Activated CD8-positive, alpha-beta memory T cell treated with anti-CD3 and anti-CD28 coated beads, Interleukin-2, amount 10 ng/mL, durations not matched to agents 7 days and 5 days (primary cell): ENCODE data around the gene DCAF6. TPM values are rescaled to one million over a fixed set of nuclear protein-coding genes. Genes with fewer than 3 reads are reported as not detected.

ENCODE experiments used
- ATAC-seq: fragments of 150-1000 bp; cut with Tn5 transposase; one replicate; pipeline ENCODE4 v1.10.0; 2021; ENCODE audit warnings: moderate library complexity
- CTCF ChIA-PET: fragments of 350-600 bp; sonication (Branson Sonifier 250); formaldehyde crosslinking; loops from one replicate; lab custom pipeline; 2021; ENCODE audit warnings: antibody characterized with exemption; lab: Charles Lee
- DNase-seq: peaks from one replicate; pipeline ENCODE4 v3.0.0-alpha.2; 2020
- H3K27ac Mint-ChIP-seq: one replicate; pipeline ENCODE4 v1.8.0; 2021; ENCODE audit warnings: mild to moderate bottlenecking, mixed read lengths
- H3K27me3 Mint-ChIP-seq: one replicate; pipeline ENCODE4 v1.8.0; 2021; ENCODE audit warnings: mixed read lengths
- H3K36me3 Mint-ChIP-seq: one replicate; pipeline ENCODE4 v1.8.0; 2021; ENCODE audit warnings: mild to moderate bottlenecking, mixed read lengths
- H3K4me1 Mint-ChIP-seq: one replicate; pipeline ENCODE4 v1.8.0; 2021; ENCODE audit warnings: mixed read lengths
- H3K4me3 Mint-ChIP-seq: one replicate; pipeline ENCODE4 v1.8.0; 2021; ENCODE audit warnings: mild to moderate bottlenecking, moderate library complexity, mixed read lengths
- H3K9me3 Mint-ChIP-seq: one replicate; pipeline ENCODE4 v1.8.0; 2022; ENCODE audit warnings: low read depth, mixed read lengths
- total RNA-seq, 2 experiments: library from RNA; stranded (reverse); gene quantifications; one replicate each; pipeline ENCODE4 v1.2.3, GENCODE V29; 2021

DCAF6 gene
- total RNA-seq, 2 experiments from 2014 or later: 27.5 to 31.1 TPM

- Mint-ChIP-seq H3K4me1 (peaks cover 1% of the 10 kb centered on the region), H3K9me3 (peaks cover 8% of the 10 kb centered on the region), H3K4me3 (no peak overlapping the region), H3K36me3 (peaks cover 6% of the 10 kb centered on the region), H3K27me3 (peaks cover 5% of the 10 kb centered on the region), H3K27ac (no peak overlapping the region)
- CTCF ChIA-PET: no interaction called here
- no peak for DNase-seq
- no peak for ATAC-seq
Measured at GRCh38 chr1:167912294-167912693, 24.2 kb upstream of the DCAF6 start.

GRCh38 chr1:167913895-167914496, 22.5 kb upstream of the DCAF6 start, which contains the start of gene ADCY10:
ADCY10 (minus strand) TSS chr1:167914134; CDS start chr1:167905140, 8,994 bp downstream.
- Mint-ChIP-seq H3K27ac (no peak within 1 kb of the TSS), H3K36me3 (peaks cover 13% of the 10 kb centered on the region), H3K4me3 (no peak within 1 kb of the TSS), H3K27me3 (peaks cover 5% of the 10 kb centered on the region), H3K4me1 (peaks cover 1% of the 10 kb centered on the region), H3K9me3 (peaks cover 8% of the 10 kb centered on the region)
- no peak for DNase-seq
- CTCF ChIA-PET: no interaction called here
- no peak for ATAC-seq

- H3K36me3 Mint-ChIP-seq: peaks cover 10% of the 10 kb centered on the region
- H3K4me1 Mint-ChIP-seq: no peaks in the 10 kb centered on the region
- DNase-seq (no peak), ATAC-seq (no peak)
- no peak overlapping the region for H3K27ac Mint-ChIP-seq
- H3K4me3 Mint-ChIP-seq: no peak overlapping the region
- no peaks in the 10 kb centered on the region for H3K9me3 Mint-ChIP-seq
- CTCF ChIA-PET: interaction anchor here (1.8 kb wide), 1 partner anchor 12 kb away, joined by 4 read pairs; no protein-coding TSS in a partner anchor
- H3K27me3 Mint-ChIP-seq: no peaks in the 10 kb centered on the region
Measured at GRCh38 chr1:167915569-167915968, 20.9 kb upstream of the DCAF6 start.

- no peak for DNase-seq
- CTCF ChIA-PET: interaction anchor here (0.8 to 1.8 kb wide), 2 partner anchors 11 to 15 kb away, joined by 4 to 5 read pairs; no protein-coding TSS in a partner anchor
- peaks cover 11% of the 10 kb centered on the region for H3K36me3 Mint-ChIP-seq
- H3K4me3 Mint-ChIP-seq: no peak overlapping the region
- H3K27ac Mint-ChIP-seq: no peak overlapping the region
- no peak for ATAC-seq
- H3K4me1 Mint-ChIP-seq: no peaks in the 10 kb centered on the region
- no peaks in the 10 kb centered on the region for H3K9me3 Mint-ChIP-seq
- H3K27me3 Mint-ChIP-seq: no peaks in the 10 kb centered on the region
Measured at GRCh38 chr1:167916766-167917511, 19.5 kb upstream of the DCAF6 start.

GRCh38 chr1:167922023-167922422, 14.5 kb upstream of the DCAF6 start:
- CTCF ChIA-PET: interaction anchor here (1.1 kb wide), 1 partner anchor 13 kb away, joined by 3 read pairs; no protein-coding TSS in a partner anchor
- no peak overlapping the region for H3K4me3 Mint-ChIP-seq
- no peak for DNase-seq
- H3K9me3 Mint-ChIP-seq: no peaks in the 10 kb centered on the region
- ATAC-seq: no peak
- H3K4me1 Mint-ChIP-seq: no peaks in the 10 kb centered on the region
- H3K36me3 Mint-ChIP-seq: peaks cover 20% of the 10 kb centered on the region
- no peaks in the 10 kb centered on the region for H3K27me3 Mint-ChIP-seq
- no peak overlapping the region for H3K27ac Mint-ChIP-seq

- Mint-ChIP-seq H3K27ac (no peak overlapping the region), H3K4me3 (no peak overlapping the region), H3K9me3 (no peaks in the 10 kb centered on the region), H3K4me1 (no peaks in the 10 kb centered on the region), H3K36me3 (peaks cover 18% of the 10 kb centered on the region), H3K27me3 (no peaks in the 10 kb centered on the region)
- CTCF ChIA-PET: interaction anchor here (1.1 kb wide), 1 partner anchor 13 kb away, joined by 3 read pairs; no protein-coding TSS in a partner anchor
- DNase-seq: no peak
- ATAC-seq: no peak
Measured at GRCh38 chr1:167922611-167923074, 13.8 kb upstream of the DCAF6 start.

GRCh38 chr1:167923324-167924056, 13.0 kb upstream of the DCAF6 start:
- CTCF ChIA-PET: interaction anchor here (0.6 kb wide), 1 partner anchor 158 kb away, joined by 4 read pairs; no protein-coding TSS in a partner anchor
- DNase-seq (no peak), ATAC-seq (peak; percentile 20)
- no peaks in the 10 kb centered on the region for H3K9me3 Mint-ChIP-seq
- no peaks in the 10 kb centered on the region for H3K27me3 Mint-ChIP-seq
- H3K36me3 Mint-ChIP-seq: peaks cover 13% of the 10 kb centered on the region
- no peaks in the 10 kb centered on the region for H3K4me1 Mint-ChIP-seq
- H3K4me3 Mint-ChIP-seq: no peak overlapping the region
- no peak overlapping the region for H3K27ac Mint-ChIP-seq

- Mint-ChIP-seq H3K36me3 (peaks cover 13% of the 10 kb centered on the region), H3K4me1 (no peaks in the 10 kb centered on the region), H3K9me3 (no peaks in the 10 kb centered on the region), H3K27me3 (no peaks in the 10 kb centered on the region), H3K27ac (no peak overlapping the region), H3K4me3 (no peak overlapping the region)
- CTCF ChIA-PET: interaction anchor here (0.6 kb wide), 1 partner anchor 158 kb away, joined by 4 read pairs; no protein-coding TSS in a partner anchor
- ATAC-seq: no peak
- no peak for DNase-seq
Measured at GRCh38 chr1:167924102-167924501, 12.4 kb upstream of the DCAF6 start.

- Mint-ChIP-seq H3K4me1 (no peaks in the 10 kb centered on the region), H3K4me3 (no peak overlapping the region), H3K27me3 (no peaks in the 10 kb centered on the region), H3K36me3 (peaks cover 12% of the 10 kb centered on the region), H3K9me3 (no peaks in the 10 kb centered on the region), H3K27ac (no peak overlapping the region)
- DNase-seq: no peak
- CTCF ChIA-PET: no interaction called here
- no peak for ATAC-seq
Measured at GRCh38 chr1:167924543-167925231, 11.8 kb upstream of the DCAF6 start.

GRCh38 chr1:167926486-167926997, 9.9 kb upstream of the DCAF6 start:
- H3K27me3 Mint-ChIP-seq: no peaks in the 10 kb centered on the region
- H3K27ac Mint-ChIP-seq: no peak overlapping the region
- DNase-seq (no peak), ATAC-seq (no peak)
- no peak overlapping the region for H3K4me3 Mint-ChIP-seq
- H3K9me3 Mint-ChIP-seq: no peaks in the 10 kb centered on the region
- CTCF ChIA-PET: no interaction called here
- peaks cover 10% of the 10 kb centered on the region for H3K36me3 Mint-ChIP-seq
- no peaks in the 10 kb centered on the region for H3K4me1 Mint-ChIP-seq

- no peaks in the 10 kb centered on the region for H3K27me3 Mint-ChIP-seq
- DNase-seq (no peak), ATAC-seq (no peak)
- H3K9me3 Mint-ChIP-seq: no peaks in the 10 kb centered on the region
- no peak overlapping the region for H3K4me3 Mint-ChIP-seq
- H3K4me1 Mint-ChIP-seq: no peaks in the 10 kb centered on the region
- peaks cover 10% of the 10 kb centered on the region for H3K36me3 Mint-ChIP-seq
- CTCF ChIA-PET: interaction anchor here (1.1 kb wide), 1 partner anchor 11 kb away, joined by 4 read pairs; no protein-coding TSS in a partner anchor
- H3K27ac Mint-ChIP-seq: no peak overlapping the region
Measured at GRCh38 chr1:167927046-167927754, 9.3 kb upstream of the DCAF6 start.

GRCh38 chr1:167928457-167928852, 8.0 kb upstream of the DCAF6 start:
- Mint-ChIP-seq H3K27ac (no peak overlapping the region), H3K4me1 (peaks cover 10% of the 10 kb centered on the region), H3K4me3 (no peak overlapping the region), H3K9me3 (no peaks in the 10 kb centered on the region), H3K36me3 (peaks cover 3% of the 10 kb centered on the region), H3K27me3 (no peaks in the 10 kb centered on the region)
- CTCF ChIA-PET: no interaction called here
- ATAC-seq (no peak), DNase-seq (no peak)
